NCI-H1436 (cell line): ENCODE data around the gene ENTHD1.

Experiments used
- DNase-seq: peaks from one replicate; lab custom pipeline; 2025; lab: John Stamatoyannopoulos, UW

ENTHD1 gene

DNA sequence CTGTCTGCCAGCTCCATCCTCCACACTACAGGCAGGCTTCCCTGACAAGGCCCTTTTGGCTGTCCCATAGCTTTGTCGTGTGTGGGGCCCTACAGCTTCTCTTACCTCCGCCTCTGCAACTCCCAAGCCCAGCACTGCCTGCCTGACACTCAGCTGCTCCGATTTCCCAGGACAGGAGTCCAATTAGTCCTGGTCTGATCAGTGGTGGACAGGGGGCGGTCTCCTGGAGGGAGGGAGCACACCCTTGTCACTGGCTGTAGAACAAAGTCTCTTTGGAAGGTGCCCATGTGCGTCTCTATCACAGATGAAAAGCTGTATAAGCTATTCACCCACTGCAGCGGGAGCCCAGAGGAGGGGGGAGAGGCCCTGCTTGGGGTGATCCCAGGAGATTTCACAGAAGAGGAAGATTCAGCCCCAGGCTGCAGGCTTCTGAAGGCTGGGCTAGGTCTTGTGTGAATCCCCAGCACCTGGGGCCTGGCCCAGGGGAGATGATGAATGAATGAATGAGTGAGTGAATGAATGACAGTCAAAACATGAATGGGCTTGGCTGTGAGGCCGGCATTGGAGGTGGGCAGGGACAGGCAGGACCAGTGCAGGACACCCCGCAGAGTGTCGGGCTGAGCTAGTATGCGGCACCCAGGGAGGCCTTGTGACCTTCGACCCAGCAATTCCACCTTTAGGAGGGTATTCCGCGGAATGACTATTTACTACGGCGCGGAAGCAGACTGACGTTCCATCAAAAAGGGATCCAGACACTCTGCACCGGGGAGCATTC, 180.6 kb downstream of the ENTHD1 start:
- DNase-seq: no peak

DNA sequence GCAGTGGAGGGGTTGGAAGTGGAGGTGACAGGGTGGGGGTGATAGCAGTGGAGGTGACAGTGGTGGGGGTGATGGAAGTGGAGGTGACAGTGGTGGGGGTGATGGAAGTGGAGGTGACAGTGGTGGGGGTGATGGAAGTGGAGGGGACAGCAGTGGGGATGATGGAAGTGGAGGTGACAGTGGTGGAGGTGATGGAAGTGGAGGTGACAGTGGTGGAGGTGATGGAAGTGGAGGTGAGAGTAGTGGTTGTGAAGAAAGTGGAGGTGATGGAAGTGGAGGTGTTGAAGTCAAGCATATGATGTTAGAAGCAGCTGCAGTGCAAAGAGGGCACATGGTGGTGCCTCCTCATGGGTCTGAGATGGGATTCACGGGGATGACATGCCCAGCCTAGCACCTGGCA, 181.5 kb downstream of the ENTHD1 start:
- DNase-seq: no peak

DNA sequence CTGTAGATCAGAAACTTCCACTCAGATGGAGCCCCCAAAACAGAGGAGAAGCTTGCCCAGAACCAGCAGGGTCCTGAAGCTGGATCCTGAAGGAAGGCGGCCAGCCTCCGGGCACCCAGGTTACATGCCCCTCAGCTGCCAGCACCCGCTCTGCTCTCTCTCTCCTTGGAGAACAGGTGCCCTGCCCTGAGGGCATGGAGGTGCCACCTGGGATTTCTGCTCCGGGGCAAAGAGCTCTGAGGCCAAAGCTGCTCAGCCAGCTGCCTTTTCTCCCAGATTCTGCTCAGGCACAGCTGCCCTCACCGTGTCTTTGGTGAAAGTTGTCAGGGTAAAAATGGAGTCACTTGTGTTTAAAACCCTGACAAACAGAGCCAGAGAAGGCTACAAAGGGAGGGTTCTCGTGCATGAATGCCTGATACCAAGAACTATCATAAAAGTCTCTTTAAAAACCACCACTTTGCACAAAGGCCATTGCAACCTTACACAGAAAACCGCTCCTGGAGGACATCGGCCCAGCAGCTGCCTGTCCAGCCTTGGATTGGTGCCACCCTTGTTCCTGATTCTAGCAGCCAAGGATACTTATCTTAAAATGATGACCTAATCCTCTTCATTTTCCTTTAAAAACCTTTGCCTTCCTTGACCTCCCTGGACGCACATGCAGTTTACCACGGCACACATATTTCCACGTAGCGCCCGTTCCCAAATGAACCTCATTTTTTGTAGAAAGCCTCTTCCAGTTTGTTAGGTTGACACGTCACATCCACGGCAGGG, 183.0 kb downstream of the ENTHD1 start:
- DNase-seq: no peak

DNA sequence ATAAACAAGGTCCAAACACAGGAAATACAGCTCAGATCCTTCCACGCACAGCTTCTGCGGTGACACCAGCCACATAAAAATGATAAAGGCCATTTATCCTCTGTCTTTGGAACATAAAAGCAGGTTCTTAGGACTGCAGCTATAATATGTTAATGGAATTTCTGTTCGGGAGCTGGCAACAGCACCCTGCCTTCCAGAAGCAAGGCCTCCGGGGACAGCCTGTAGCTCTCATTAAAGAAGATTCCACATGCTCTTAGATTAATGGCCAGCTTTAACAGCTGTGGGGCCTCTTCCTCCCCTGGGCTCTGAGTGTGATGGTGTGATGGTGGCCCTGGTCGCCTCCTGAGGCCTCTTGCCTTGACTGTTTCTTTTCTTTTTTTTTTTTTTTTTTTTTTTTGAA, 185.7 kb downstream of the ENTHD1 start:
- no peak for DNase-seq

DNA sequence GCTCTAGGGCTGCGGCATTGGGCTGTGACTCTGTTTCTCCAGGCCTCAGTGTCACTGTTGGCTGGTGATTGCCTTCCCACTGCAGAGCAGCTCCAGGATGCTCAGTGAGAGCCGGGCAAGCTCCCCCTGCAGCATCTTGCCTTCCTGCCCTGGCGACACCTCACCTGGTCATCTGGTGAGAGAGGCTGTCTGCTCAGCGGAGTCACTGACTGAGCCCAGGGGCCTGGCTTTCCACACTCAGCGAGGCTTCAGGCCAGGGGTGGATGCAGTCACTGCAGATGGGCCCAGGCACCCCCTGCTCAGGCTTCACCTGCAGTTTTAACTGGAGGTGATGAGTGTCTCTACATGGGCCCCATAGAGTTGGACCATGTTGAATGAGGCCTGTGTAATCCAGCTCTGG, 186.2 kb downstream of the ENTHD1 start:
- DNase-seq: no peak

DNA sequence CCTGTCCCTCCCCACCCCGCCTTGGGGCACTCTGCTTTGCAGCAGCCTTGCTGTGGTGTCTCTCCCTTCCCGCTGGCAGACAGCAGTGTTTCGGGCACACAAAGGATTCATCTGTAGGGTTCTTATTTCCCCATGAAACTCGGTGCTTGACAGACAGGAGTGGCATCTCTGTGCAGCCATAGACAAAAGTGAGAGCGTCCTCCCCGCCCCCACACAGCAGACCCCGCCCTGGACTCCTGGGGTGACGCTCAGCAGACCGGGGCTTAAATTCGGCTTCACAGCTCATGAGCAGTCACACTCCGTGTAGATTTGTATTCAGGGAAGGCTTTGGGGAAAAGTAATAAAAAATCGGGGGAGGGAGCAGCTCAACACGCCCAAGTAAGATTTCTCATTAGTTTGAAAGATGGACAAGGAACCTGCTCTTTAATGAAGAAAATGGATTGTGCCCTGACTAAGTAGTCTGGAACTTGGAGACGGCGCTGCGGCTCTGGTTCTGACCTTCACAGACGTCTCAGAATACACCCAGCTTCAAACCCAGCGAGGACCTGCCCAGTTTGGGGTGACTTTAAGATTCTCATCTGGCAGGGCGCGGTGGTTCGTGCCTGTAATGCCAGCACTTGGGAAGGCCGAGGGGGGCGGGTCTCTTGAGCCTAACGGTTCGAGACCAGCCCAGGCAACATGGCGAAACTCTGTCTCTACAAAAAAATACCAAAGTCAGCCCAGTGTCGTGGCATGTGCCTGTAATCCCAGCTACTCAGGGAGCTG, 187.0 kb downstream of the ENTHD1 start:
- DNase-seq: no peak

DNA sequence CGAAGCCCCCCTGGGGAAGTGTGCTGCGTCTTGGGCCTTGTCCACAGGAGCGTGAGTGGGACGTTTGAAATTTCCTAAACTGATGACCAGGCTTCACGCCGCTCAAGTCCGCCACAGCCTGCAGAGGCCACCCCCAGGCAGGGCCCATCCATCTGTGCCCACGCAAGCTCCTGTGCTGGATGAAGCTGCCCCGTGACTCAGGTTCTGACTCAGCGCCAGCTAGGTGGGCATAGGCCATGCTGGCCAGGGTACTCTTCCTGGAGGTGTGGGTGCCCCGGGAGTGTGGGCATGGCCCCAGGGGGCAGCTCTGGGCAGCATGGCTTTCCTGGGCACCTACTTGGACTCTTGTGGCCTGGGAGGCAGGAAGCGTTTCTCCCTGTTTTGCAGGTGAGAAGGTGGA, 188.2 kb downstream of the ENTHD1 start:
- DNase-seq: no peak

DNA sequence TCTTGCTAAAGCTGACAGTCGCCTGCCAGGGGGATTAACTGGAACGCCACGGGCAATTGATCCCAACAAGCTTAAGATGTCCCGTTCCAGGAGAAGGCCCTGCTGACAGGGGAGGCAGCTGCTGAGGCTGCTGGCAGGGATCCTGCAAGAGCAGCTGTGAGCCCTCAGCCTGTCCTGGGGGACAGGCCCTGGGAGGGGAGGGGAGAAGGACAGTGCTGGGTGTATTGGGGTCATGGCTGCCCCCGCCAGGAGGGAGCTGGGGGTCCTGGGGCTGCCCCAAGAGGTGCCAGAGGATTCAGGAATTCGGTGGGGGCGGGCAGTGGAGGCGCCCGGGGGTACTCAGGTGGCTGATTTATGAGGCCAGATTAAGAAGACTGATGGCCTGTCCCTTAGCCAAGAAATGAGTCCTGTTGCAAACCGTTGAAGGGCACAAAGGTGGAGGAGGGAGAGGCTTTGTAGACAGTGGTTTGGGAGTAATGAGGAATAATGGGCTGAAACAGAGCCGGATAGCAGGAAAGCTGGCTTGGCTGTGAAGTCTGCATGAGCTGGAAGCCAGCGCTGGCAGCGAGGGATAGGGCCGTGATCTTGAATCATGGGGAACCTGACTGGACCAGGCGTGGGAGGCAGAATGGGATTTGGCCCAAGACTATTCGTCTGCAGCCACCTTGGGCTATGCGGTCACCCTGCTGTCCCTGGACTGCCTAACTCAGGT, 189.5 kb downstream of the ENTHD1 start:
- DNase-seq: no peak

DNA sequence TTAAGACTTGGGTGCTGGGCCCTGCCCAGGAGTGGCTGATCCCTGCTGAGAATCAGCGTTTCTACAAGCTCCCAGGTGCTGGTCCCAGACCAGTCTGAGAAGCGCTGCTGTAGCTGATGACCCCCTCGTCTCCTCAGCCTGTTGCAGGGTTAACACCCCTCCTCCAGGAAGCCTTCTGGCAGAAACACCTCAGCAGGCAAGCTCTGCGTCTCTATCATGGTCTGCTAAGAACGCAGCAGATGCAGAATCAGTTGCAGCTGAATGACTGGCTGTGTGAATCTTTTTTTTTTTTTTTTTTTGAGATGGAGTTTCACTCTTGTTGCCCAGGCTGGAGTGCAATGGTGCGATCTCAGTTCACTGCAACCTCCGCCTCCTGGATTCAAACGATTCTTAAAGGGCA, 190.5 kb downstream of the ENTHD1 start:
- no peak for DNase-seq

DNA sequence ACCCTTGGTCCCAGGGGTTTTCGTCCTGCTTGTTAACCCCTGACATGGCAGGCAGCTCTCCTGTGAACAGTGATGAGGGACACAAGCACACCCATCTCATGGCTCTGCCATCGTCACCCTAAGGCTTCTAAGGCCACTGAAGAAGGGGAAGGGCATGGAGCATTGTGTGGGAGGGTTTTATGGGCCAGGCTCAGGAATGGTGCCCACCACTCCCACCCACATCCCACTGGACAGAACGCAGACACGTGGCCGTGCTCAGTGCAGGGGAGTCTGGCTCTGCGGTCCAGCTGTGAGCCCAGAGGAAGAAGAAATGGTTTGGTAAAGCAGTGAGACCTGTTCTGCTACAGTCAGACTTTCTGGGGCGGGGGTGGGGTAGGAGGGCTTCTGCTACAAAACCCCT, 193.0 kb downstream of the ENTHD1 start:
- DNase-seq: no peak

DNA sequence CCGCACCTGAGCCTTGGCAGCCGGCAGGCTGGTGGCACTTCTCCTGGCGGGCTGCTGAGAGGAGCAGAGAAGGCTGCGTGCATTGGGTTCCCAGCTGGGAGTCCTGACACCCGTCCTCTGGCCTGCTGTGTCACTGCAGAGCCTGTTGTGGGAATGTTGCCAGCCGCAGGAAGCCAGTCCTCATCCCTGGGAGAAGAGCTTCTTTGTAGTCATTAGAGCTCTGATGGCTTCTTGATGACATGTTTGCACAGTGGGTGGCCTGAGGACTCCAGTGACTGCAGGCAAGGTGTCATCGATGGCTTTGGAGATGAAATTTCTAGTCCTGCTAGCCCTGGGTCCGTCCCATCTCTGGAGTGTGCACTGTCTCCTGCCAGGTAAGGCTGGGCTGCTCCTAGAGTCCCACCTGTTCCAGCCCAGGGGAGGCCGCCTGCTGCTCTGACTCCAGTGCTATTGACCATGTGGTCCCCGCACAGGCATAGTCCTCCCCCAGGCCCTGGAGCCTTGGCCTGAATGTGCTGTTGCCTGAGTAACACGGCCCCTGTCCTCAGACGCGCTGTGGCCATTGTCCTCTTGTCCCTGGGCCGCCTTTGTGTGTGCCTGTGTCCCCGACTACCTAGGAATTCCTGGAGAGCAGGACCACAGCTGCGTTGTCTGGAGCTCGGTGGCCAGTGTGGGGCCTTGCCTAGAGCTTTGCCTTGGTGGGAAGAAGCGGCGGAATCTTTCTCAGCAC, 193.8 kb downstream of the ENTHD1 start:
- DNase-seq: no peak

DNA sequence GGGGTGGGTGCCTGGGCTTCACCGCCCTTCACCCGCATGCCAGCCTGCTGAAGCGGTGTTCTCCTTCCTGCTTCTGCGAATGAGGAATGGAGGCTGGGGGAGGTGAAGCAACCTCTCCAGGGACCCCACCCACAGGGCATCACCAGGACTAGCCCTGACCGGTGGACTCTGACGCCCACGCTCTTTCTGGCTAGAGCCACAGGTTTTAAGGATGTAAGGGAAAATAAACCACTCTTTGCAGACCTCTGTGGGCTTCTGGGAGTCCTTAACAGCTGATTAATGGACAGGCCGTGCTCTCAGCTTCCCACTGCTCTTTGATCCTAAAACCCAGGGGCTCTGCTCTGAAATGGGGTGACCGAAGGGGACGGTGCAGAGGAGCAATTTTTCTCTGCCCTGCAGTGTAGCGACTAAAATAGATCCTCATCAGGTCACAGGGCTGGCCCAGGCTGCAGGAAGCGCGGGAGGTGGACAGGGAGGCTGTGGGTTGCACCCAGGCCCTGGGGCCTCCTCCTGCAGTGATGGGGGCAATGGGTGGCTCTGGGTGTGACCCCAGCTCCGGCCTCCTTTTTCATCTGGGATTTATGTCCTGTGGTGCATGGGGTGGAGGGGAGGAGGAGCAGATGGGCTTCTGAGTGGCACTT, 195.7 kb downstream of the ENTHD1 start:
- no peak for DNase-seq

DNA sequence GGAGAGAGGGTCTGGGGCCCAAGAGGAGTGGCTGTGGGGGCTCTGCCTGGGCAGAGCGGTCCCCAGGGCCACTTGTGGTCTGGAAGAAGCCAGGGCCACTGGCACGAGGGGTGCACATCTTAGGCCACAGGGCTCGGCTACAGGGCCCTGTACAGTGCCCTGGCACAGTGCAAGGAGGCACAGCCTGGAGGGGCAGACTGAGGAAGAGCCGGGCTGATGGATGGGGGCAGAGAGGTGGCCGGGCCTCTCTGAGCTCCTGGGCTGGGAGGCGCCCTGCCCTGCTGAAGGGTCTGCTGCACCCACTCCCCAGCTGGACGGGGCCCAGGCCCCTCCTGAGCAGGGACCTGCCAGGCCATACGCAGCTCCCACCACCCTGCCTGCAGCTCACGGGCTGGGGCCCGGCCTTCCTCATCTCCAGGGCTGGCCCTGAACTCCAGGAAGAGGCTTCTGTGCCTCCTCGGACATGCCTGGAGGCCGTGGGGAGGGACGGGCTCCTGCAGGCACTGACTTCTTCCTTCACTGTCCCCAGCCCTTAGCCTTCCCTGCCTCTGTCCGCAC, 199.5 kb downstream of the ENTHD1 start:
- no peak for DNase-seq
